HG02571 (cell line): ENCODE results near the gene MSANTD2.

Experiments used
- ATAC-seq: cut with Tn5 transposase; IDR thresholded peaks from one replicate; pipeline ENCODE4 v1.9.1; 2021; ENCODE audit warnings: mild to moderate bottlenecking, moderate library complexity; ENCODE audit not compliant: unreplicated experiment

Gene MSANTD2

DNA sequence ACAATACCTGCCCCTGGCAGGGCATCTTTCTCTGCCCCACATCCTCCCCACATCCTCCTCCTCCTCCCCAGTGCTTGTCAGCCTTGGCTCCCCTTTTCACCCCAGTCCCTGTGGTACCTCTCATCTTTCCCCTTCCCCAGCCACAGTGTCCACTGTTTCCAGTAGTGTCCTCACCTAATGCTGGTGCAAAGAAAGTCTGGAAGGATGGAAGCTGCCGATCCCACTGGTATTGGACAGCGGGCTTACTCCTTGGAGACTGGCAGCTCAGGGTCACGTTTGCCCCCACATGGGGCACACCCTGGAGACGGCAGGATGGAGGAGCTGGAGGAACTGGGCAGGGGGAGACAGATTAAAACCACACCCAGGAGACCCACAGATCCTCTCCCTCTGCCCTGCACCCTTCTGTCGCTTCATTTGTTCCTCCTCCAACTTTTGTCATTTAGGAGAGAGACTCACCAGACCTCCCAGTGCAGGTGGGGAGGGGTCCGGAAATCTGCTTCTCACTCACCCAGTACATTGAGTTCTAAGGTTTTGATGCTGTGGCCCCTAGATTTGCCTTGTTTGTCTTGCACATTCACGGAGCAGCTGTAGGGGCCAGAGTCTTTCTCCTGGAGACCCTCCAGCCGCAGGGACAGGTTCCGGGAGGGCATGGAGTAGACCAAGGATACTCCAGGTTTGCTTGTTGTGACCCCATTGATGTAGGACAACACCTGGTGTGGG is 44.0 kb downstream of the MSANTD2 start:
- no peak for ATAC-seq

DNA sequence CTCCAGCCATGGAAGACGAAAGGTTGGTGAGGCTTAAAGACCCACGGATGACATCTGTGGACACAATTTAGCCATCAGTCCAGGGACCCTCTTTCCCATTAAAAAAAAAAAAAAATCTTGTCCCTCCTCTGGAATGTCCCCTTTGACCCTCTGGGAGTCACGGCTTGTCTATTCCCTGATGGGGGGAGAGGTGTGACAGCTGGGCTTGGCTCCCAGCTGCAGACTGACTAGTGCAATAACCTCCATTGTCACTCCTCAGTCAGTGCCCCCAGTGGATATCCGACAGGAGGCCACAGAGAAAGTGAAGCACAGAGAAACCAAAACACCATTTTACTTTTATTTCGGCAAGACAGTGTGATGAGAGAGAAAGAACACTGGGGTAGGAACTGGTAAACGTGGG is 45.5 kb downstream of the MSANTD2 start:
- ATAC-seq = no peak

DNA sequence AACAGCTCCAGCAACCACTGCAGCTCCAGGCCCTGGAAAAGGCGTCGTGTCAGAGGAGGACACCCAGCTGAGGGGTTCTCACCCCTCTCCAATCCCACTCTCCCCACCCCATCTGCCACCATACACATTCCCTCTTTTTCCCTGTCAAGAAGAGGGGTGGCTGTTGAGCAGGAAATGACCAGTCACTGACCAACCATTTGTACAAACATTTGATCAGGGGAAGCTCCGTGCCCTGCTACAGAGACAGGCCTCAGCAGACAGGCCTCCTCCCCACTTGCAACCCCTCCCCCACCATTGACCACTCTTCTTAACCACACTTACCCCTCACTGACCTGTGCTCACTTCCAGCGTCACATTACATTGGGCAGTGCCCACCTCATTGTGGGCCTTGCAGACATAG is 45.9 kb downstream of the MSANTD2 start:
- no peak for ATAC-seq

DNA sequence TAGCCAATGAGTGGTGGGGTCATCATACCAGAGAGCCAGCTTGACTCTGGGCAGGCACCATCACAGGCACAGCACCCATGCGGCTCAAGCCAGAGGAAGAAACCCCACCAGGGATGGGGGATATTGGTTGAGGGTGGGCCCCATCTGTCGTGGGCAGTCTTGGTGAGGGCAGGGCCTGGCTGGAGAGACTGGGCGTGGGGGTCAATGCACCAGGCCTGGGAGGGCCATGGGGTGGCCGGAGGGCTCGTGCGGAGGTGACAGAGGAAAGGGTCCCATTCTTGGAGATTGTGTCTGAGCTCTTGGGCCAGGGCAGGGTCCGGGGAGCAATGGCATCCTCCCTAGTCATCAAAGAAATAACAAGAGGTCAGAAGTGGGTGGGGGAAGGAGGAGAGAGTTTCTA is 46.6 kb downstream of the MSANTD2 start:
- no peak for ATAC-seq

DNA sequence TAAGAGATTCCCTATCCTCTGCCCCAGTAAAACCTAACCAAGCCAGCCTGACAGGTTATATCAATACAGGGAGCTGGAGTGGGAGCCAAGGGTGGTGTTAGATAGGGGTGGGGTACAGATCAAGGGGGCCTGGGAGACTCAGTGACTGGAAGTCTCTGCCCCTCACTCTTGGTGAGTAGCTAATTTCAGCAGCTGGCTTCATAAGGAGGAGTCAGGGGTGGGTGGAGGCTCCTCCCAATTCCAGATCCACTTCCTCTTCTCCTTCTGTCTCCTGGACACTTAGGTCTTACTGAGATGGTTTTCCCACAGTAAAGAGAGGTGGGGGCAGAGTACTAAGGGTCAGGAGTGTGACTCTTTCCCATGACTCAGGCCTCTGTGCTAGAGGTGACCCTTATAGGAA is 47.0 kb downstream of the MSANTD2 start:
- ATAC-seq = no peak

DNA sequence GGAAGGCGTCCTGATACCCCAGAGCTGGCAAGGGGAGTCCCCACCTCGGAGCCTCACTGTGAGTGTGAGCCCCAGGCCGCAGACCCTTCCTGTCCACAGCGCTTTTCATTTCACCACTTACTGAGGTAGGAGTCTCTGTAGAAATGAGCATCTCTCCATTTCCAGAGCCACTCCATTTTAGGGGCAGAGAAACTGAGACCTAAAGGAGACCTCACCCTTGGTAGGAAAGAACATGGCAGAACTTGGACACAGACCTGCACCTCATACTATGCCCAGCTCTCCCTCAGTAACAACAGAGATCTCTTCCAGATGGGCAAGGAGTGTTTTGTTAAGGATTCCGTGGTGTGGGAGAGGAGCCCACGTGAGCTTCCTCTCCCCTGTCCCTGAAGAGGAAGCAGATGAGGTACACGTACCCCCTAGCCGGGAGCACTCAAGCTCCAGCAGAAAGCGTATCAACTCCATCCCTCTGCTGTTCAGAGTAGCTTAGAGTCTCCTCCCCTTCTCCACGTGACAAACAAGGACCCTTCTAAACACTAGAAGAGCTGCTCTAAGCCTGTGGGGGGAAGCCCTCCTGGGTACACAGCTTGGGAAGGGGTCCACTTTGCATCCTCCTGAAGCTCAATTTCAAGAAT is 47.6 kb downstream of the MSANTD2 start:
- ATAC-seq = no peak

DNA sequence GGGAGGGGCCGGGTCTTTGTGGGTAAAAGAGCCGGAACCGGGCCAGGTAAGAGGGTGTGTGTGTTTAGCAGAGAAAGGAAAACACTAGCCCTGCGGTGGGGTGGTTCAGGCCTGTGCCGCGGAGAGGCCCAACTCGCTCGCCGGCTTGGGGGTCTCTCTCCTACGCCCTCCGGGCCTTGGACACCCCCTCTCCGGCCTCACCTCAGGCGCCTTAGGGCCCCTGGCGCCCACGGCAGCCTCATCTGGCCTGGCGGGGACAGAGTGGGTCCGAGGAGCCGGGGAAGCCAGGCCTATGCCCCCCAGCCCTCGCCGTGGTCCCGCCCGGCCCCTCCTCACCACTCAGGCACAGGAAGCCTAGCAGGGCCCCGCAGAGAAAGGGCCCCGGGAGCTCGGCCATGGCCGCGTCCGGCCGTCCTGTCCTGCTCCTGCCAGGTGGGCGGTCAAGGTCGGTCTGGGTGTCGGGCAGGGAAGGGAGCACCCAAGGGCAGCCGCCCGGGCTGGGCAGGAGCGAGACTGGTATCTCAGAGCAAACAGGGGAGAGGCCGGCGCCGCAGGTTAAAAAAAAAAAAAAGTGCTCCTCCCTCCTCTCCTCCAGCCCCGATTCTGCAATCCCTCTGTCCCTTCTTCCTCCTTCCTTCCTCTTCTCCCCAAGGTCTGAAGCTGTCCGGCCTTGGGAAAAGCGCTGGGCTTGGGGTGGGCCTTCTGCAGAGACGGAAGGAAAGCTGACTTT is 48.3 kb downstream of the MSANTD2 start, which contains the start of gene VSIG2:
VSIG2 (minus strand) TSS at position 515 of the 730 bp plus-strand sequence; CDS start at position 397, 118 bp downstream.
- no peak for ATAC-seq

DNA sequence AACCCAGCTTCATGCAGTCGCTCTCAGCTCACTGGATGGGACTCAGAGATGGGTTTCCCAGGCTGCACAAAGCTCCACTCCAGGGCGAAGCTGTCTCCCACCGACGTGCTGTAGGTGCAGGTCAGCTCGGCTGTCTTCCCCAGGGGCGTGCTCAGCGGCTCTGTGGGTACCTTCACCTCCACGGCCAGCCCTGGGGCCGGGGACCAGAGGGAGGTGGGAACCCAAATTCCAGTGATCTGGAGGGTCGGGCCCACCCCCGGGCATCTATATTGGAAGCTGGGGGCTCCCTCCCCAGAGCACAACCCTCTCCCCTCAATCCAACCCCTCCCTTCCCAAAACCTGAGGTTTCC is 48.8 kb downstream of the MSANTD2 start:
- no peak for ATAC-seq

DNA sequence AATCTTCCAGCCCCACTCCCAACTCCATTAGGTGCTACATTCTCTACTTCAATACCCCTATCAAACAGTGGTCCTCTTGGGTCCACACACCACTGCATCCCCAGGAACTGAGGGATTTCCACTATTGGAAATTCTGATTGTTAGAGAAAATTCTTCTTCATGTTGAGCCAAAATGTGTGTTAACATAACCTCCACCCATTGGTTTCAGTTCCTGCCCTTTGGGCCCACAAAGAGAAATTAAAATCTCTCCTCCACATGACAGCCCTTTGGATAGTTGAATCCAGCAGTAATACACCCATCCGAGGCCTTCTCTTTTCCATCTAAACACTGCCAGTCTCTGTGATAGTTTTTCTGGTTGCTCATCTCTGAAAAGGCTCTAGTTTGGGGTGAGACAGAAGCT is 50.3 kb downstream of the MSANTD2 start:
- no peak for ATAC-seq

DNA sequence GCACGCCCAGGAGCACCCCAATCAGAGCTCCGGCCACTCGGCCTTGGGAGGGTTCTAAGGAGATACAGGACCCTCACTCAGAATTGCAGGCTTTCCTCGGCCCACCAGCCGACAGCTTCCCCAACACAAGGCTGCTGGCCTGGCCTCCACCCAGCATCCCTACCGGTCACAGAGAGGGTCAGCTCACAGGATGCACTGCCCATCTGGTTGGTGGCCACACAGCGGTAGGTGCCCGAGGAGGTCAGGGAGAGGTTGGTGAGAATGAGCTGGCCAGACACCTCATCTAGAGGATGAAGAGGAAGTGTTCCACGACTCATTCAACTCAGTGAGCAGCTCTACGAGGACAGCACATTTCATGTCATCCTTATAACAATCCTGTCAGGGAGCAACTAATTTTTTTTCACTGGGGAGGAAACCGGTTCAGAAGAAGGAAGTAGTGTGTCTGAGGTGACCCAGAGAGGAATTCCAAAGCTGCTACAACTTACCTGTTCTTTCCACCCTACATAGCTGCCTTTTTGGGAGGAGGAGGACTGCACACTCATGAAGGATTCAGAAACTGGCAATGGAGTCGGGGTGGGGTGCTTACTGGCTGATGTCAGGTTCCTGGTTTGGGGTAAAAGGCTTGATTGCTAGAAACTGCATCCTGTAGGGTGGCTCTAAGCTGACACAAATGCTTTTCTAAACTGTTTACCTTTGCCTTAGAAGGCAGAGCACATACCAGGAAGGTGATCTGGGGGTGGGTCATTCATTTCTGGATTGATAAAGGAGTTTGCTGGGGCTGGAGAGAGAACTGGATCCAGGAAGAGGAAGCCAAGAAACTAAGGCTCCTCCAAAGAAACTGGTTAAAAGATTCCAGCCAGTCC is 51.5 kb downstream of the MSANTD2 start:
- no peak for ATAC-seq

DNA sequence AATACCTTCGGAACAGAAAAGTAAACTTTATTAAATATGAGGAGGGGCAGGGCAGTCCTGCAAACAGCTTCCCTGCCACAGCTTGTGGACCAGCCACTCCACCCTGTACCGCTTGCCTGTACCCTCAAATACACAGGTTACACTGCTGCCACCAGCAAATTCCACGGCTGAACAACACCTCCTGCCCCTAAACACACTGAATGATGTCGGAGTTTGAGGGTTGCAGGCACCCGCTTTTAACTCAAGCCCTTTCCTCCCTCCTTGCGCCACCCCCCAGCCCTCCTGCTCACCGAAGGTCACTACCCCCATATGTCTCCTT is 52.1 kb downstream of the MSANTD2 start:
- no peak for ATAC-seq

DNA sequence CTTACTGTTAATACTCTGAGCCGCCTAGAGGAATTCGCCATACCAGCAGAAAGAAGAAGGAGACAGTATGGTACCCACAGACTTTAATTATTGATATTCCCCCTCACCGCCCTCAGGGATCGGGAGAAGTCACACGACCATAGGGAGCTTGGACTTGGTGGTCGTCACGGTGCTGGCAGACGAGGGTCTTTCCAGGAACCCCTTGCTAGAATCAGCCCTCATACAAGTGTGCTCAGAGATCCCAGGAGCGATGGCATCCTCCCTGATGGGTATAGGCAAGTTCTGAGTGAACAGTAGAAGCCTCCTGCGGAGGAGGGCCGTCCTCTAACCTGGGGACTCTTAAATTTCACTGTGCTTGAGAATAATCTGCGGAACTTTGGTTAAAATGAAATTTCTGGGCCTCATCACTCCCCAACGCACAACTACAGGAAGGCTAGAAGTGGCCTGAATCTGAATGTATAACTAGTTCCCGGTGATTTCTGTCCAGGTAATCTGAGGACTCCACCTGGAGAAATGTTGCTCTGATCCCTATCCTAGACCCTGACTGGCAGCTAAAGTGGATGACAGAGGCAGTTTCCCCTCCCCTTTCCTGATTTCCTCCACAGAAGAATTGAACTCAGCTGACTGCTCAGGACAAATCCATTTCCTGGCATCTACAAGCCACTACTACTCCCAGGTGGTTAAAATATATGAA is 52.7 kb downstream of the MSANTD2 start:
- ATAC-seq = no peak

DNA sequence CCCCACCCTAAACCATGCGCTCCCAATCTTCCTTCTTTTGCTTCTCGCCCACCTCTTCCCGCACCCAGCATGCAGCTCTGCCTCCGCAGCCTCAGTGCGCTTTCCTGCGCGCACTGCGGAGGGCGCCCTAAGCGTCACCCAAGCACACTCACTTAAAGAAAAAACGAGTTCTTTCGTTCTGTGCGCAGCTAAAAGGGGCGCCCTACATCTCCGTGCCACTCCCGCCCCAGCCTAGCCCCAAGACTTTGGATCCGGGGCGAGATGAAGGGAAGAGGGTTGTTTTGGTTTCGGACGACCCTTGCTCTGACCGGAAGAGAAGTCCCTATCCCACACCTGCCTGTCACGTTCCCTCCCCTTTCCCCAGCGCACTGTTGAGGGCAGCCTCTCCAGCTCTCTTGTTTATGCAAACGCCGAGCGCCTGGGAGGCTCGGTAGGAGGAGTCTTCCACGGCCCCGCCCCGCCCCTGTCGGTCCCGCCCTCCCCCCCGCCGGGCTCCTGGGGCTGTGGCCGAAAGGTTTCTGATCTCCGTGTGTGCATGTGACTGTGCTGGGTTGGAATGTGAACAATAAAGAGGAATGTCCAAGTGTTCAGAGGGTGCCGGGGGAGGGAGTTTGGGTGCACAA is 53.5 kb downstream of the MSANTD2 start:
- peak; percentile 95 for ATAC-seq

DNA sequence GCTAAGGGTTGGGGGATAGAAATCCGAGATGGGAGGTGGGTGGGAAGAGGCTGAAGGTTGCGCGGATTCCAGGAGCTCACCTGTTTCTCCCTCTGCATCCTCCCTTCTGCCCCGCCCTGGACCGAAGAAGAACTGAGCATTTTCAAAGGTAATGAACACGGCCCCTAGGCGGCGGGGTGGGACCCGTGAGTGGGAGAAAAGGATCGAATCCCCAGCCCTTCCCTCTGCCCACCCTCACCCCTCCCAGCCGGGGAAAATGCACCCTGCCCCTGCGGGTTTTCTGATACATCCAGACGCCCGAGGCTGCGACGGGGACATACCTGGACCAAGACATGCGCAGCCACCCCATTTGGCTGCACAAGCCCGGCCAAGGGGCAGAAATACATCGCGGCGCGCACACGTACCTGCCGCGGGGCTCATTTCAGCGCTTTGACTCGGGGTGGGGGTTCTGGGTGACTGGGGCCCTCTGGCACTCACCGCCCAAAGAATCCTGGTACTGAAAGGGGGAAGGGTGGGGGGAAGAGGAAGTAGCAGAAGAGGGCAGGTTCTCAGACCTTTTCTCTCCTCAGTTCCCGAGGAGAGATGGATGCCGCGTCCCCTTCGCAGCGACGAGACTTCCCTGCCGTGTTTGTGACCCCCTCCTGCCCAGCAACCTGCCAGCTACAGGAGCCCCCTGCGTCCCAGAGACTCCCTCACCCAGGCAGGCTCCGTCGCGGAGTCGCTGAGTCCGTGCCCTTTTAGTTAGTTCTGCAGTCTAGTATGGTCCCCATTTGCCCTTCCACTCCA is 54.2 kb downstream of the MSANTD2 start:
- peak; percentile 15 for ATAC-seq

DNA sequence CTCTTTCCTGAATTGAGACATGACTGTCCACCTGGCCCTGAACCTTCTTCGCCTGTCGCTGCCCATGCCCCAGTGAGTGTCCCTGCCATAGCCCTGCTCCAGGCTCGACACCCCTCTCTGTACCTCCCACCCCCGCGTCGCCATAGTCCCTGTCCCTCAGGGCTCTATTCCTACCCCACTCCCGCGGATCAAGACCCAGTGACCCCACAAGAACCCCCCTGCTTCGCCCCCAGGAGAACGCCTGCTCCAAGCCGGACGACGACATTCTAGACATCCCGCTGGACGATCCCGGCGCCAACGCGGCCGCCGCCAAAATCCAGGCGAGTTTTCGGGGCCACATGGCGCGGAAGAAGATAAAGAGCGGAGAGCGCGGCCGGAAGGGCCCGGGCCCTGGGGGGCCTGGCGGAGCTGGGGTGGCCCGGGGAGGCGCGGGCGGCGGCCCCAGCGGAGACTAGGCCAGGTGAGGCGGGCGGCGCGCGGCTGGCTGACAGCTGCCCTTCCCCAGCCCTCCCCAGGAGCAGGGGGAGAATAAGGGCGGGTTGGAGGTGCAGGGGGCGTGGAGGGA is 54.9 kb downstream of the MSANTD2 start:
- ATAC-seq = no peak

DNA sequence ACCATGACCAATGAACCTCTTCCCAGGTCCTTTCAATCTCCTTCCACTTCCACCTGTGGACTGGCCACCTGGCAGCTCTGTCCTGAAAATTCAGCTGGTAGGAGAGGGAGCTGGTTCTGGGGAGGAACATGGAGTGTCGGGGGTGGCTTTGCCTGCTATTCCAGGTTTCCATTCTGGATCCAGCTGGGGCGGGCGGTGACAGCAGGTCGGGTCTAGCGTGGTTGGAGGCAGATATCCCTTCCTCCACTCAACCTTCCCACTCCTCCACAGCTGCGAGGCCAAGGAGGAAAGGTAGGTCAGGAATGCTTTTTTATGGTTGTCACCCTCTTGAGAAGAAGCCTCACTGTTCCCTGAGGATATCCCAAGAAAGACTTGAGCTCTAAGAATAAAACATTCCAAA is 57.2 kb downstream of the MSANTD2 start:
- no peak for ATAC-seq

DNA sequence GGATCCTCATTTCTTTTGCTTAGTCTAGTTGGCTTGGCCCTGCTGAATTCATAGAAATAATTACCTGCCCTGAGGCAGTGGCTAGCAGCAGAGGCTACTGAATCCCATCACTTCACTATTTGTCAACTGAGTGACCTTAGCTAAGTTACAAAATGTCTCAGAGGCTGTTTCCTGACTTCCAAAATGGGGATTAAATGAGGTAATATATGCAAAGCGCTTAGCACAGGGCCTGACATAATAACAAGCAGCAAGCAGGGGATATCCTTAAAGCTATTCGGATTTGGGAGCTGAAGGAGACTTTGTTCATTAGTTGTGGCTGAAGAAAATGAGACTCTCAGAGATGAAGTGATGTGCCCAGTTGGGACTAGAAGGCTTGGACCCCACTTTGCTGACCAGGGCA is 57.7 kb downstream of the MSANTD2 start:
- no peak for ATAC-seq

DNA sequence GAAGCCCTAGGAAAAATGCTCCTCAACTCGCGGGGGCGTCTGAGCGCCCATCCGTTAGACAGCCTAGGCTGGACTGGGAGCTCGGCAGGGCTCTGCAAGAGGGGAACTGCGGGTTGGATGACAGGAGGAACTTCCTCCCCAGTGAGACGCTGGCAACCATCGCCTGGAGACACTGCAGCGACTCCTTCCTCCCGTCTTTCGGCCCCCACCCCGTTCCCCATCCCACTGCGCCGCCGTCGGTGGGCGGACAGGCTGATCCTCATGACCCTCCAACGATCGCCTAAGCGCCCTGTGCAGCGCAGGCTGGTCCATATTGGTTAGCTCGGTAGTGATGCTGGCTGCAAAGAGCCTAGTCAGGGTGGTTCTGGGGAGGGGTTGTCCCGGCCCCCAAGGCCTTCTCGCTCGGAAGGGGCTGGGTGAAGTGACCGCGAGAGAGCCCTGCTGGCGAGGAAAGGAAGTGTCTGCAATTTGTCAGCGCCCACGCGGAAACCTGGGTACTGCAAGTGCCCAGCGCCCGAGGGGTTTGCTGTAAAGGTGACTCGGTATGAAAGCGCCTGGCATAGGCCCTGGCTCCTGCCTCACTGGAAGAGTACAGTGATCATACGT is 59.8 kb downstream of the MSANTD2 start:
- peak; percentile 38 for ATAC-seq
